NCI-H1105 (cell line): ENCODE data around the gene MERTK.
"Not testable (repeated sequence)": the region's sequence is repeated elsewhere in the genome, so short reads cannot be mapped to it uniquely, and the experiment has no call there.

Experiments
- DNase-seq: peaks from one replicate; lab custom pipeline; 2025; lab: John Stamatoyannopoulos, UW

MERTK gene

DNA sequence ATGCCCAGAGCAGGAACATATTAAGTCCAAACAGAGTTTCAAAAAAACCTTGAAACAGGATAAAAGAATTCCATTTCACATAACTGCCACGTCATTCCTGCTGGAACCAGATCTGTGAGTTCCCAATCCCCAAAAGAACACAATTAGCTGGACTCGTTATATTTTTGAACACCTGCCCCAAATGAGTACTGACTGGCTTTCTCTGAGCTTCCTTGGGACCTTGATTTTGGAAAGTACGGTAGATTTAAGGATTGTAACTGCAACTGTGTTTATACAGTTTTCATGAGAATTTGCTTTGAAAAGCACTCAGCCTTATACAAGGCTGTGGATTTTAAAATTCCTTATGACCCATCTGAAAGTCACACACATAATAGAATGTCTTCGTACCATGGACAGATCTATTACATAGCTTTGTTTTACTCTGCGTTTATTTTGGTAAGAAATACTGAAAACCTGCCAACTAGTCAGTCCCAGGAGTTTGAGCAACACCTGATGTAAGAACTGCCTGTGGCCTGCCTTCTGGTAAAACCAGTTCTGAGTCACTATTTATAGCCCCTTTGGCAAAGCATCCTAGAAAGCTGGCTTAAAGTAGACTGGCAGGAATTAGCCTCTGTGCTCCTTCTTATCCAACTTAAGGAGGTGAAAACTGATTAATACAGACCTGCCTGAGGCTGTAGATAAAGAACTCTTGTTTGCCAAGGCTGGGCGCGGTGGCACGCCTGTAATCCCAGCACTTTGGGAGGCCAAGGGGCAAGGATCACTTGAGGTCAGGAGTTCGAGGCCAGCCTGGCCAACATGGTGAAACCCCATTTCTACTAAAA lies 48.1 kb downstream of the MERTK start:
- DNase-seq = peak; percentile 29

DNA sequence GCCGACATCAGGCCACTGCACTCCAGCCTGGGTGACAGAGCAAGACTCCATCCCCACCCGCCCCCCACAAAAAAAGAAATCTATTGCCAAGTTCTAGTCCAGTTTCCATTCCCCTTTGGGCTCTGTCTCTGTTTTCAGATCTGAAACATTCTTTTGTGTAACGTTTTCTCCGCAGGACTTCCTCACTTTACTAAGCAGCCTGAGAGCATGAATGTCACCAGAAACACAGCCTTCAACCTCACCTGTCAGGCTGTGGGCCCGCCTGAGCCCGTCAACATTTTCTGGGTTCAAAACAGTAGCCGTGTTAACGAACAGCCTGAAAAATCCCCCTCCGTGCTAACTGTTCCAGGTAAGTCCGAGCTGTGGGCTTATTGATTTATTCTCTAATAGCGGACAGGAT lies 48.8 kb downstream of the MERTK start:
- no peak for DNase-seq

DNA sequence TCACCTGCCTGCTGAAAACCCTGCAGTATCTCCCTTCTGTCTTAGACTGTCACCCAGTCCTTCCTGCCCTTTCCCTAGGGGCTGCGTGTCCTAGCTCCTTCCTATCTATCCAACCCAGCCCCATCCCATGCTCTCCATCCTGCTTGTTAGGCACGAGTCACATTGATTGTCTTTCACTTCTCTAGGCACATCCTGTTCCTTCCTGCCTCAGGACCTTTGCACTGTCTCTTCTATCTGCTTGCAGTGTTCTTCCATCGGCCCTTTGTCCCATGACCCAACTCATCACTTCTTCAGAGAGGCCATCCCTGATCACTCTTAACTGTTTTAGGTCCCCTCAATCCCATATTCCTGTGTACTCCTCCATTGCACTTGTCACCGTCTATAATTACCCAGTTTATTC lies 50.4 kb downstream of the MERTK start:
- DNase-seq = no peak

DNA sequence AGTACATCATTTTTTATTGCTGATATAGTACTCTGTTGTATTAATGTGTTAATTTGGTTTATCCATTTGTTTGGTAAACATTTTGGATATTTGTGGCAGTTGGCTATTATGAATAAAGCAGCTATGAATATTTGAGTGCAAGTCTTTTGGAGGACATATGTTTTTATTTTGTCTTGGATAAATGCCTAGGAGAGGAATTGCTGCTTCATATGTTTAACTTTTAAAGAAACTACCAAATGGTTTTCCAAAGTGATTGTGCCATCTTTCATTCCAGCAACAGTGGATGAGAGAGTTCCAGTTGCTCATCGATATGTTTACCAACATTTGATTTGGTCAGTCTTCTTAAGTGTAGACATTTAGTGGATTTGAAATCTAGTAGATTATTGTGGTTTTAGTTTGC lies 51.8 kb downstream of the MERTK start:
- DNase-seq = no peak

DNA sequence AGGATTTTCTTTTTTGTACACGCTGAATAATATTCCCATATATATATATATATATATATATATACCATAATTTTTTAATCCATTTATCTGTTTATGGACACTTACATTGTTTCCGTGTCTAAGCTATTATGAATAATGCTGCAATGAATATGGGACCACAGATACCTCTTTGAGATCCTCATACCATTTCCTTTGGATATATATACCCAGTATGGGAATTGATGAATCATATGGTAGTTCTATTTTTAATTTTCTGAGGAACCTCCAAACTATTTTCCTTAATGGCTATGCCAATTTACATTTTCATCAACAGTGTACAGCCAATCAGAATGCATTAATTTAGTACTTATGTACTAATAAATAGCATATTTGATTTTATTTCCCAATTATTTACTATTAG lies 53.1 kb downstream of the MERTK start:
- no peak for DNase-seq

DNA sequence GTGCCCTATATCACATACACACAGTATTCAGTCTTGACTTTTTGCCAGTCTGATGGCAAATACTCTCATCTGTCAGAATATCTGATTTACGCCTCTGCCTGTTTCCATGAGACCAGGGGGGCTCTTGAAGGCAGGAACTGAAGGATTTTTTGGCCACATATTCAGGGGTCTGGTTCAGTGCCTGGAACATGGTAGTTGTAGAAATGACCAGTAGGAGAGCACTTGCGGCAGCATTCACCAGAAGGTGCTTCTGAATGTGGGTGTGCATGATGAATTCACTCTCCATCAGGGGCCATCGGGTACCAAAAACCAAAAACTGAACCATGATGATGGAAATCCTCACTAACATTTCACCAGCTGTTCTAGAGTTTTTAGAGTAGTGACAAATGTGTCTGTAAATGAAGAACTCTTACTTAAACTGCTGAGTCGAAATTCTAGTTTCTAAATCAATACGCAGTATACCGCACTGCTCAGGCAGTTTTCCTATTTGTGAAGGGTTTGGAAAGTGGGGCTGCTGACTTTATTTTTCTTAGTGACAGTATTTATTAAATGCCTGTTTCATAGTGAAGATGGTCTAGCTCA lies 54.6 kb downstream of the MERTK start:
- DNase-seq = no peak

DNA sequence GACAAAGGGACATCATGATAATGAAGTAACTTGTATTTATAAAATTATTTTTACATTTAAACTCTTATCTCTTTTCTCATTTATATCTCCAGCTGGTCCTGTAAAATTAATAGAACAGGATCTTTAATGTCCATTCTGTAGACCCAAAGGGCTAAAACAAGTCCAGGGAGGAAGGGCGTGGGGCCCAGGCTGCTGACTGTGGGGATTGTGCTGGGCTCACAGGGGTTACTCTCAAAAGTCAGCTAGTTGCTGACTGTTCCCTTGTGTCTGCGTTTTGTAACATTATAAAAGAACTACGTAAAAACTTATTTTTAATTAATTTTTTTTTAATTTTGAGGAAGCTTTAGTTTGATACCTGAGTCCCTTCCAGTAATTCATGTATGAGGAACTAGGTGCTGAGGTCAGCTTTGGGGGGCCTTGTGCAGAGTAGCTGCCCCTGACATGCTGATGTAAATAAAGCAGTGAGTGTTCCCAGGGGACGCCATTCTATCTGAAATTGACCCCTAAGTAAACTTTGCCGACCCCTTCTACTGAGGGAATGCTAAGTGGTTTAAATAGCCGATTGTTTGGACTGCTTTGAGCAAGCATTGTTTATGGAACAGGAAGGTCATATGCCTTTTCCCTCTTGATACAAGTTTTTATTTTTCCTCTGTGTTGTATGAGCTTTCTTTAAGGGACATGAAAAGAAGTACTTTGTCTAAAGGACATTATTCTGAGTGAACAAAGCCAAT lies 56.4 kb downstream of the MERTK start:
- DNase-seq = no peak

DNA sequence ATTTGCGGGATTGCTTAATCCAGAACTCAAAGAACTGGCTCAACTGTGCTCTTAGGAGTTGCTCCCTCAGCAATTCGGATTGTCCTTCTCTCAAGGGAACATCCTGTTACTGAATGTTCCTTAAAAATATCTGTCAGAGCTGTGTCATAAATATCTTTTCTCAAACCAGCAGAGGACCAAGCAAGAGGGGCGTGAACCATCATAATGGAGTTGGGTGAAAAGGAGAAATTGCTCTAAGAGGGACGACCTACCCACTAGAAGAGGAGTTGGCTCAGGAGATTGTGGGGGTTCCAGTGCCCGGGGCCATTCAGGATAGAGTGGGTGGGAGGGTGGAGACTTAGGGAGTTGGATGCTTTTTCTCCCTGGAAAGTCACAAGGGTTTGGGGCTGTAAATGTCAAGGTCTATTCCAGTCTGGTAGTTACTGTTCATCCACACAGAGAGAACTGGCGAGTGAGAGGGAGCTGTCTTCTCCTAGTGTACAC lies 59.5 kb downstream of the MERTK start:
- no peak for DNase-seq

DNA sequence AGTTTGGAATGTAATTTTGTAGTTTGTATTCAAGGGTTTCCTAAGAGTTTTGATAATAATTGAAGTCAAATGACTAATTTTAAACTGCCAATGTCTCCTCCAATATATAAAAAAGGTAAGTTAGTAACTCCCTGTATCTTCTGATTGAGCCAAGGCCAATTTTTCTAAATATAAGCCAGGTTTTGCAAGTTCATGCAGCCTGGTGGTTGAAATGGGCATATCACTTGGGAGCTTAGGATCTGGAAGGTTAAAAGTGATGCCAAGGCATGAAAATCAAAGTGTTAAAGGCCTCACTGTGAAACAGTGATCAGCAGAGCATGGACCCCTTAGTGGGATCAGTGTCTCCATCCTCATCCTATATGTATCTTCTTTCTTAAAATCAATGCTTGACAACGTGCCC lies 60.5 kb downstream of the MERTK start:
- DNase-seq = no peak

DNA sequence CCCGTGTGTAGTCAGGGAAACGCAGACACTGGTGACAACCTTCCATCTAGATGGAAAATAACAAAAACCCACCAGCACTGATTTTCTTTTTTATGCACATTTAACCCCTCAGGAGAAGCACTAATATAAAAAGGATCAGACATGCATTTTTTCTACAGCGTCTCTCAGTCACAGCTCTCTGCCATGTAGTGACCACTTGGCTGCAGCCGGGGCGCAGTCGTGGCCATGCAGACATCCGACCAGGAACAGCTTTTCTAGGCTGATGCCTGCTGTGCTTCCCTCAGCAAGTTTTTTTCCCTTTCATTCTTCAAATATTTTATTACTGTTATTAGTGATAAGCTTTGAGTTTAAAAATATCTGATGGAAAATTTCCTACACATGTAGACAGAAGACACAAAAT lies 63.3 kb downstream of the MERTK start:
- DNase-seq = no peak

DNA sequence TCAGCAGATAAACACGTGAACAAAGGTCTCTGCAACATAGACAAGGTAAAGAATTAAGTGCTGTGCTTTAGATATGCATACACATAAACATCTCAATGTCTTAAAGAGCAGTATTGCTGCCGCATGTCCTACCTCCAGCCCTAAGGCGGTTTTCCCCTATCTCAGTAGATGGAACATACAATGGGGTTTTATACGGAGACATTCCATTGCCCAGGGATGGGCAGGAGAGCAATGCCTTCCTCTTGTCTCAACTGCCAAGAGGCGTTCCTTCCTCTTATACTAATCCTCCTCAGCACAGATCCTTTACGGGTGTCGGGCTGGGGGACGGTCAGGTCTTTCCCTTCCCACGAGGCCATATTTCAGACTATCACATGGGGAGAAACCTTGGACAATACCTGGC lies 64.7 kb downstream of the MERTK start:
- DNase-seq = not testable (repeated sequence)

DNA sequence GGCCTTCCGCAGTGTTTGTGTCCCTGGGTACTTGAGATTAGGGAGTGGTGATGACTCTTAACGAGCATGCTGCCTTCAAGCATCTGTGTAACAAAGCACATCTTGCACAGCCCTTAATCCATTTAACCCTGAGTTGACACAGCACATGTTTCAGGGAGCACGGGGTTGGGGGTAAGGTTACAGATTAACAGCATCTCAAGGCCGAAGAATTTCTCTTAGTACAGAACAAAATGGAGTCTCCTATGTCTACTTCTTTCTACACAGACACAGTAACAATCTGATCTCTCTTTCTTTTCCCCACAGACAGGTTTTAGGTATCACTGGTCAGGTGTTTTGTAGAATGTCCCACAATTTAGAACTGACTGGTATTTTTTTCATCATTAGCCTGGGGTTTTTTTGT lies 65.1 kb downstream of the MERTK start:
- DNase-seq = not testable (repeated sequence)

DNA sequence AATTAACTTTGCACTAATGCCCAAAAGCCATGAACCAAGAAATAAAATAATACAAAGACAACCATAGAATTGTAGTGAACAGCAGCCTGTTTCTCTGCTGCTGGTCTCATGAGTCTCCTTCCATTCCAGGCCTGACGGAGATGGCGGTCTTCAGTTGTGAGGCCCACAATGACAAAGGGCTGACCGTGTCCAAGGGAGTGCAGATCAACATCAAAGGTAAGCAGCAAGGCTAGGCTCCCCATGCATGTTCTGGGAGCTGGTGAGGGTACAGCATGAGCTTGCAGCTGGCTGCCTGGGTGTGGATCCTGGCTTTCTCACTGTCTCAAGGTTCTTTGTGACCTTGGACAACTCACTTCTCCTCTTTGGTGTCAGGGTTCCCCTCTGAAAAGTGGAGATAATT lies 66.7 kb downstream of the MERTK start:
- no peak for DNase-seq

DNA sequence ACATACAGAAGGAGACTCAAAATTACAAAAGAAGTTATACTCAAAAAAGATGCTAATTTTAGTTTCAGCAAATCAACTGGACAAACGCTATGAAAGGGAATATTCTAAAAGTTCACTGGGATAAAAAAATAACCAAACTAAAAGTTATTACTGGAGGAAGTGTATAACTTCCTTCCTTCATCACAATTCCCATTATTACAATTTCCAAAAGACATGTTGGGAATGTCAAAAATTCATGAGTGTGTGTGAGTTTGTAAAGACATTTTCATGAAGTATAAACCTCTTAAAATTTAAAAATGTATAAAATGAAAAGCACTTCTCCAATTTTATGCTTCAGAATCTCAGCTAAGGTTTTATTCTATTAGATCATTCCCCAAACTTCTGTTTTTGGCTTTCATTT lies 67.8 kb downstream of the MERTK start:
- no peak for DNase-seq

DNA sequence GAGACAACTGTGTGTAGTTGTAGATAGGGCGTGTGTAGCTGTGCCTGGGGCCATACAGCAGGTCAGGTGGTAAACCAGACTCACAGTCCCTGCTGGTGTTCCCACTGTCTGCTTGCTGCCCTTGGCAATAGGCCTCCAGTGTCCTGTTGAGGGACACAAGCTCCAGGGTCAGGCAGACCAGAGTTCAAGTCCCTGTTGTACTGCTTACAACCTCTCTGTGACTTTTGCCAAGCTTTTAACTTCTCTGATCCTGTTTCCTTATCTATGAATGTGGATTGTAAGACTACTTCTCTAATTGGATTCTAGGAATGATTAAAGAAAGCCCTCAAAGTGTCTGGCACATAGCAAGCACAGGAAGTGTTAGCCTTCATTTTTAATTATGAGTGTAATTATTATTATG lies 68.6 kb downstream of the MERTK start:
- no peak for DNase-seq

DNA sequence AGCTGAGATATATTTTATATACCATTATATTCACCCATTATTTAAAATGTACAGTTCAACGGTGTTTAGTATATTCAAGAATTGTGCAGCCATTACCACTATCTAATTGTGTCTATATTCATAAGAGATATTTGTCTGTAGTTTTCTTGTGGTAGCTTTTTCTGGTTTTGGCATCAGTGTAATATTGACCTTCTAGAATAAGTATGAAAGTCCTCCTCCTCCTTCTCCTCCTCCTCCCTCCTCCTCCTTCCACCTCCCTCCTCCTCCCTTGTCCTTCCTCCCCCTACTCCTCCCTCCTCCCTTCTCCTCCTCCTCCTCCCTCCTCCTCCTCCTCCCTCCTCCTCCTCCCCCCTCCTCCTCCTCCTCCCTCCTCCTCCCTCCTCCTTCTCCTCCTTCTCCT lies 72.0 kb downstream of the MERTK start:
- no peak for DNase-seq

DNA sequence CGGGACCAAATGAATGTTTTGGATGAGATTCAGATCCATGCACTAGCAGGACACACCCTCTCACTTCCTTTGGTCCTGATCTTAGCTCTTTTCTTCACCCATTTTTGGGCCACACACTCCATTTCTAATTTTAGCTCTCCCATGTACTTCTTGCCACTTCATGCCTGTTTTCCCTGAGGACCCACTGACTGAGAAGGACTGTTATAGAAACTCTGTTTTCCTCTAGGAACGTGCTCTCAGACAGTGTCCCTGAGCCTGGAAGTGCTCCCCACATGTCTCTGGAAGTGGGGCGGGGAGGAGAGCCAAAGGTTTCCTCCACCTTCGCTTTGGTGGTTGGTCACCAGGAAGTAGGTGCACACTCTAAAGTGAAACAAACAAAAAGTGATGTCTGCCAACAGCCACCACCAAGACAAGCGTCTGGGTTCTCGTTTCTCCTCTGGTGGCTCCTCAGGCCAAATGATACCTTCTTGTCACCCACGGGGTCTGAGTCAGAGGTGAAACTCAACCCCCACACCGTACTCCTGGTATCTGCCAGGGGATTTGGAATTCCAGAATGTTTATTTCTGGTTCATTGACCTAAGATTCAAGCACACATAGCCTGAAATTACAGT lies 74.7 kb downstream of the MERTK start:
- DNase-seq = no peak

DNA sequence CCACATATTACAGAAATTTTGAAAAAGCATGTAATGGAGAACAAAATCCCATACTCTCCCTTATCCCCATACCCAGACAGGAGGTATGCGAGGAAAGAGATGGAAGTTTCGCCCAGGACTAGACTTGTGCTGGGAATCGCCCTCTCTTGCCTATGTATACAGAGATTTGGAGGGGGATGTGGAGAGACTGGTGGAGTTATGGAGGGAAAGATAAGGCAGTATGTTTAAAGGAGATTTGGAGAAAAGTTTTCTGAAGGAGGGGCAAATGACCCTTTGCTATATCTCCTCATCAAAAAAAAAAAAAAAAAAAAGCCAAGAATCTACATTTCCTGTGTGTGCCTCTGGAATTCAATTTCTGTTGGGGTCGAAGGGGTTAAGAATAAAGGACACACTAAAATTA lies 75.3 kb downstream of the MERTK start:
- DNase-seq = no peak

DNA sequence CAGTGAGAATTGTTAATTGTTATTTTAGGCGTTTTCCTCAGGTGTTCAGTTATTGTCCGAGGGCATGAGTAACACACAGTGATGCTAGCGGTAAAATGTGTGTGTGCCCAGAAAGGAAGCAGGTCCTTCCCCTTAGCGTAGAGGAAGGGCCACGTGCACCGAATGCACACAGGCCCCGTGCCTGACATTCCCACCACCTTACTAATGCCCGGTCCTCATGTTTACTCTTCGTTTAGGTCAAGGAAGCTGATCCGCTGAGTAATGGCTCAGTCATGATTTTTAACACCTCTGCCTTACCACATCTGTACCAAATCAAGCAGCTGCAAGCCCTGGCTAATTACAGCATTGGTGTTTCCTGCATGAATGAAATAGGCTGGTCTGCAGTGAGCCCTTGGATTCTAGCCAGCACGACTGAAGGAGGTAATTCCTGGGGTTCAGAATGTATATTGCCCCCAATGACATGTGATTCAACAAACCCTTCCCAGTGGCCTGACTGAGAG lies 76.7 kb downstream of the MERTK start:
- DNase-seq = peak; percentile 34

DNA sequence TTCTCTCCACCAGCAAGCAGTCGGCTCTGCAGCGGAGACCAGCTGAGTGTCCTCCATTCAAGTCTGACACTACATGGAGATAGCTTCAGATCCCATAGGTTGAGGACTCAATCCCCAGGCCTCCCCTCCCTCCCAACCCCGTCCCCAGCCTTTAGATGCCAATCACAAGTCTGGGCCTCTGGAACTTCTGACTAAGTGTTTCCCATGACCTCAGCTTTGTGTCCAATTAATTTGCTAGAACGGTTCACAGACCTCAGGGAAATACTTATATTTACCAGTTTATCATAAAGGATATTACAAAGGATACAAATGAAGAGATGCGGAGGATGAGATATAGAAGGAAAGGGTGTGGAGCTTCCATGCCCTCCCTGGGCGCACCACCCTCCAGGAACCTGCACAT lies 77.4 kb downstream of the MERTK start:
- DNase-seq = no peak

DNA sequence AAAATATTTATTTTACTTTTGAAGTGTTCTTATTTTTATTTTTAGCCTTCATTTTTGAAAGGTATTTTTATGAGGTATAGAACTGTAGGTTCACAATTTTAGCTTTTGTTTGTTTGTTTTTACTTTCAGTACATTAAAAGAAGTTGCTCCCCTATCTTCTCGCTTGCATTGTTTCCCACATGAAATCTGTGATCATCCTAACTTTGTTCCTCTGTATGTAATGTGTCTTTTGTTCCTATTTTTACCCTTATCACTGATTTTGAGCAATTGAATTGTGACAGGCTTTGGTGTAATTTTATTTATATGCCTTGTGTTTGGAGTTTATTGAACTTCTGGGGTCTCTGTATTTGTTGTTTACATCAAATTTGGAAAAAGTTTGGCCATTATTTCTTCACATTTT lies 78.8 kb downstream of the MERTK start:
- DNase-seq = no peak

DNA sequence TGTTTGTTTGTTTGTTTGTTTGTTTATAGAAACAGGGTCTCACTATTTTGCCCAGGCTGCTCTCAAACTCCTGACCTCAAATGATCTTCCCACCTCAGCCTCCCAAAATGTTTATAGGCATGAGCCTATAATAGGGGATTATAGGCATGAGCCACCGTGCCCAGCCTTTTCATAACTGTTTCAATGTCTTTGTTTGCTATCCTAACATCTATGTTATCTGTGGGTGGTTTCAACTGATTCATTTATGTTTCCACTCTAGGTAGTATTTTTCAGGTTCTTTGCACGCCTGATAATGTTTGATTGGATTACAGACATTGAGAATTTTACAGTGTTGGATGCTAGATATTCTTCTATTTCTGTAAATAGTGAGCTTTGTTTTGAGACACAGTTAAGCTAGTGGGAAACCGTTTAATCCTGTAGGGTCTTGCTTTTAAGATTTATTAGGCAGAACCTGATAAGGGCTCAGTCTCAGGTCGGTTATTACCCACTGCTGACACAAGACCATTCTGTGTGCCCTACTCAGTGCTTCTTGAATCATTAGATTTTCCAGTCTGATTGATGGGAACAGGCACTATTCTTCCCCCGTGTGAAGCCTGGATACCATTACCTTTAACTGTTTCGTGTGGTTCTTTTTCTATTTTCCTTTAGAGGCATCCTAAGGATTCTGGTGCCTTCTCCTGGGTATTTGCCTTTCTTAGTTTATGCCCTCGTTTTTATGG lies 80.2 kb downstream of the MERTK start:
- DNase-seq = no peak
